NCI-H69 (cell line): ENCODE results near the gene ADH6.
"Not testable (repeated sequence)": the region's sequence is repeated elsewhere in the genome, so short reads cannot be mapped to it uniquely, and the experiment has no call there.

Source experiments
- DNase-seq: peaks from one replicate; lab custom pipeline; 2025; lab: John Stamatoyannopoulos, UW

ADH6 gene

GRCh38 chr4:99190336-99190735 is 28.7 kb downstream of the ADH6 start:
- DNase-seq, result no peak

- not testable (repeated sequence) for DNase-seq
Measured at GRCh38 chr4:99189900-99190299, 29.1 kb downstream of the ADH6 start.

GRCh38 chr4:99186029-99186428 is 33.0 kb downstream of the ADH6 start:
- DNase-seq, result no peak

GRCh38 chr4:99185581-99185980 is 33.5 kb downstream of the ADH6 start:
- no peak for DNase-seq

- DNase-seq, result no peak
Measured at GRCh38 chr4:99180382-99181070, 38.5 kb downstream of the ADH6 start.

GRCh38 chr4:99179626-99180025 is 39.4 kb downstream of the ADH6 start:
- DNase-seq, result peak; percentile 26

- DNase-seq, result no peak
Measured at GRCh38 chr4:99179178-99179577, 39.9 kb downstream of the ADH6 start.

GRCh38 chr4:99166544-99166943 is 52.5 kb downstream of the ADH6 start:
- DNase-seq, result no peak

- no peak for DNase-seq
Measured at GRCh38 chr4:99165978-99166377, 53.1 kb downstream of the ADH6 start.

GRCh38 chr4:99161373-99162099 is 57.5 kb downstream of the ADH6 start:
- no peak for DNase-seq

- DNase-seq, result no peak
Measured at GRCh38 chr4:99159699-99160098, 59.3 kb downstream of the ADH6 start.

GRCh38 chr4:99157478-99157935 is 61.5 kb downstream of the ADH6 start:
- no peak for DNase-seq

GRCh38 chr4:99156992-99157391 is 62.1 kb downstream of the ADH6 start:
- DNase-seq, result no peak

- no peak for DNase-seq
Measured at GRCh38 chr4:99154658-99155342, 64.2 kb downstream of the ADH6 start.
